HEK293T (cell line): Measurements from ENCODE around the gene STAG1.
"Not testable (repeated sequence)": the region's sequence is repeated elsewhere in the genome, so short reads cannot be mapped to it uniquely, and the experiment has no call there.

ENCODE experiments used
- CTCF ChIA-PET: fragments of 350-600 bp; formaldehyde crosslinking; extraction: SDS; loops from one replicate; lab custom pipeline; 2021; ENCODE audit warnings: antibody characterized with exemption, inconsistent platforms; lab: Yijun Ruan, JAX
- POLR2A ChIA-PET: fragments of 350-600 bp; formaldehyde crosslinking; extraction: SDS; loops from one replicate; lab custom pipeline; 2020; ENCODE audit warnings: antibody characterized with exemption, inconsistent platforms; lab: Yijun Ruan, JAX
- DNase-seq: peaks from one replicate; pipeline ENCODE4 v3.0.0; 2012; ENCODE audit warnings: mixed read lengths; ENCODE audit errors: extremely low spot score
- ARNT ChIP-seq: fragments of 450-650 bp; IDR thresholded peaks from 2 replicates; pipeline ENCODE4 v1.6.1; 2017; ENCODE audit warnings: mild to moderate bottlenecking
- BHLHE40 ChIP-seq: fragments of 450-650 bp; IDR thresholded peaks from 2 replicates; pipeline ENCODE4 v1.6.1; 2016; ENCODE audit warnings: mild to moderate bottlenecking, moderate library complexity, borderline replicate concordance
- CTBP1 ChIP-seq: fragments of 450-650 bp; IDR thresholded peaks from 2 replicates; pipeline ENCODE4 v1.6.1; 2016; ENCODE audit warnings: borderline replicate concordance
- ELF4 ChIP-seq: fragments of 450-650 bp; IDR thresholded peaks from 2 replicates; pipeline ENCODE4 v1.6.1; 2017; ENCODE audit warnings: antibody characterized with exemption
- FOXA1 ChIP-seq: fragments of 450-650 bp; IDR thresholded peaks from 2 replicates; pipeline ENCODE4 v1.6.1; 2016; ENCODE audit warnings: mild to moderate bottlenecking
- FOXK2 ChIP-seq: fragments of 450-650 bp; IDR thresholded peaks from 2 replicates; pipeline ENCODE4 v1.6.1; 2016; ENCODE audit warnings: mild to moderate bottlenecking
- FOXM1 ChIP-seq: fragments of 450-650 bp; IDR thresholded peaks from 2 replicates; pipeline ENCODE4 v1.6.1; 2017; ENCODE audit warnings: mild to moderate bottlenecking, borderline replicate concordance
- HDGF ChIP-seq: fragments of 450-650 bp; IDR thresholded peaks from 2 replicates; pipeline ENCODE4 v1.6.1; 2017; ENCODE audit warnings: antibody characterized with exemption, borderline replicate concordance
- L3MBTL2 ChIP-seq: fragments of 450-650 bp; conservative IDR thresholded peaks from 2 replicates; pipeline ENCODE4 v1.6.1; 2016; ENCODE audit warnings: mild to moderate bottlenecking
- LEF1 ChIP-seq: fragments of 450-650 bp; IDR thresholded peaks from 2 replicates; pipeline ENCODE4 v1.6.1; 2017; ENCODE audit warnings: mild to moderate bottlenecking, borderline replicate concordance
- NFRKB ChIP-seq: fragments of 450-650 bp; IDR thresholded peaks from 2 replicates; pipeline ENCODE4 v1.6.1; 2016; ENCODE audit warnings: mild to moderate bottlenecking, moderate library complexity
- SP1 ChIP-seq: fragments of 450-650 bp; IDR thresholded peaks from 2 replicates; pipeline ENCODE4 v1.6.1; 2017
- SUZ12 ChIP-seq: fragments of 450-650 bp; IDR thresholded peaks from 2 replicates; pipeline ENCODE4 v1.6.1; 2016; ENCODE audit warnings: mild to moderate bottlenecking
- TARDBP ChIP-seq: fragments of 450-650 bp; IDR thresholded peaks from 2 replicates; pipeline ENCODE4 v1.6.1; 2016
- ZNF384 ChIP-seq: fragments of 450-650 bp; IDR thresholded peaks from 2 replicates; pipeline ENCODE4 v1.6.1; 2016
- TF ChIP-seq, protein P1 (sequence below): fragments of 450-650 bp; IDR thresholded peaks from 2 replicates; pipeline ENCODE4 v1.6.1; 2016

The STAG1 gene

GRCh38 chr3:136644212-136644611 is 108.0 kb downstream of the STAG1 start:
- POLR2A ChIA-PET = no interaction called here
- TF ChIP-seq FOXK2 (no peak), FOXA1 (no peak), L3MBTL2 (no peak), ELF4 (no peak), HDGF (no peak), LEF1 (no peak), FOXM1 (no peak), ZNF384 (no peak), TARDBP (no peak), SUZ12 (no peak), NFRKB (no peak), CTBP1 (no peak)
- CTCF ChIA-PET = no interaction called here
- no peak for DNase-seq

DNA sequence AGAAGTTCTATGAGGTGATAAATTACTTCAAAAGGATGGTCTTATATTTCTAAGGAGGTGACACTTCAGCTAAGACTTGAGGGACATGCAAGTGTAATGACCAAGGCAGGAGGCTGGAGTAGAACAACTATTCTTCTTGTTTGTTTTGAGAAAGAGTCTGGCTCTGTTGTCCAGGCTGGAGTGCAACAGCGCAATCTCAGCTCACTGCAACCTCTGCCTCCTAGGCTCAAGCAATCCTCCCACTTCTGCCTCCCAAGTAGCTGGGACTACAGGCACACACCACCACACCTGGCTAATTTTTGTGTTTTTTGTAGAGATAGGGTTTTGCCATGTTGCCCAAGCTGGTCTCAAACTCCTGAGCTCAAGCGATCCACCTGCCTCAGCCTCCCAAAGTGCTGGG is 108.8 kb downstream of the STAG1 start:
- DNase-seq, POLR2A ChIA-PET, CTCF ChIA-PET: not testable (repeated sequence)

GRCh38 chr3:136642711-136643110 is 109.5 kb downstream of the STAG1 start:
- DNase-seq = no peak
- TF ChIP-seq SUZ12 = no peak
- no peak for TF ChIP-seq TARDBP
- TF ChIP-seq, protein P1, sequence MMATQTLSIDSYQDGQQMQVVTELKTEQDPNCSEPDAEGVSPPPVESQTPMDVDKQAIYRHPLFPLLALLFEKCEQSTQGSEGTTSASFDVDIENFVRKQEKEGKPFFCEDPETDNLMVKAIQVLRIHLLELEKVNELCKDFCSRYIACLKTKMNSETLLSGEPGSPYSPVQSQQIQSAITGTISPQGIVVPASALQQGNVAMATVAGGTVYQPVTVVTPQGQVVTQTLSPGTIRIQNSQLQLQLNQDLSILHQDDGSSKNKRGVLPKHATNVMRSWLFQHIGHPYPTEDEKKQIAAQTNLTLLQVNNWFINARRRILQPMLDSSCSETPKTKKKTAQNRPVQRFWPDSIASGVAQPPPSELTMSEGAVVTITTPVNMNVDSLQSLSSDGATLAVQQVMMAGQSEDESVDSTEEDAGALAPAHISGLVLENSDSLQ = no peak
- no peak for TF ChIP-seq FOXM1
- TF ChIP-seq ELF4 = no peak
- CTCF ChIA-PET = no interaction called here
- POLR2A ChIA-PET = no interaction called here

DNA sequence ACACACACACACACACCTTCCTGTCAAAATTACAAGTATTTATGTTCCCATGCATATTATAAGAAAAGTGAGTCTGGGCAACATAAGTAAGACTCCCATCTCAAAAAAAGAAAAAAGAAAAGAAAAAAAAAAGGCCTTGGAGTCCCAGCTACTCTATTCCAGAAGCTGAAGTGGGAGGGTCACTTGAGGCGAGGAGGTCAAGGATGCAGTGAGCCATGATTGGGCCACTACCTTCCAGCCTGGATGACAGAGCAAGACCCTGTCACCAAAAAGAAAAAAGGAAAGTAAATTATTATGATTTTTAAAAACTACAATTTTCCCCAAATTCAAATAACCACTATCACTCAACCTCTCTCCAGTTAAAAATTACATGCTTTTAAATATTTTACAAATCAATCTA is 113.1 kb downstream of the STAG1 start:
- ChIA-PET POLR2A (interaction anchor here (1.2 kb wide), 1 partner anchor 113 kb away, joined by 3 read pairs; the partner anchor contains the start of gene STAG1), CTCF (no interaction called here)
- no peak for TF ChIP-seq LEF1
- TF ChIP-seq ELF4 = no peak
- TF ChIP-seq ZNF384 = no peak
- TF ChIP-seq CTBP1 = no peak
- no peak for TF ChIP-seq BHLHE40
- no peak for TF ChIP-seq NFRKB
- TF ChIP-seq TARDBP = no peak
- no peak for TF ChIP-seq L3MBTL2
- no peak for TF ChIP-seq HDGF
- no peak for TF ChIP-seq FOXA1
- no peak for TF ChIP-seq FOXM1
- TF ChIP-seq, protein P1 = no peak
- TF ChIP-seq SUZ12 = no peak
- TF ChIP-seq SP1 = no peak
- no peak for TF ChIP-seq FOXK2
- no peak for TF ChIP-seq ARNT

DNA sequence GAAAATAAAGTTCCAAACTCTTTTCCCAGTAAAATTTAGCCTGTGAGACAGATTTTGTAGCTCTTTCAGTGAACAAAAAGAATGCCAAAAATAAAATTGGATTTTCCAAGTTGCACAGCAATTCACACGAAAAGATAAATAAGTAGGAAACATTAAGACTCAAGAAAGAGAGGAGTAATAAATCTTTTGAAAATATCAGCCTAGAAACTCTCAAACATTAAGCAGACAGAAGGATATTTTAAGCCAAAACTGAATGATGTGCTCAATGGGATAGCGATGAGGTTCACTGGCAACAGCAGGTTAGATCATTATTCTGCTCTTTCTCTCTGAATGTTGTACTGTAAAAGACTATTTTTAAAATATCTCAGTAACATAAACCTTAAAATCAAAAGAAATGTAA is 115.0 kb downstream of the STAG1 start:
- DNase-seq = no peak
- ChIA-PET POLR2A (no interaction called here), CTCF (interaction anchor here (0.7 kb wide), 1 partner anchor 205 kb away, joined by 5 read pairs; no protein-coding TSS in a partner anchor)
- TF ChIP-seq SP1 (no peak), BHLHE40 (no peak), FOXK2 (no peak), SUZ12 (no peak), L3MBTL2 (no peak), ELF4 (no peak), HDGF (no peak), ARNT (no peak), LEF1 (no peak), FOXA1 (no peak), CTBP1 (no peak), TARDBP (no peak), NFRKB (no peak), FOXM1 (no peak), ZNF384 (no peak)
- TF ChIP-seq, protein P1 = no peak

More for the DNA sequence above, 113.1 kb downstream of the STAG1 start:
- DNase-seq = no peak

GRCh38 chr3:136634821-136635220 is 117.4 kb downstream of the STAG1 start:
- ChIA-PET CTCF (no interaction called here), POLR2A (no interaction called here)
- no peak for TF ChIP-seq BHLHE40
- no peak for TF ChIP-seq LEF1
- TF ChIP-seq, protein P1 = no peak
- no peak for TF ChIP-seq L3MBTL2
- no peak for TF ChIP-seq ARNT
- TF ChIP-seq ELF4 = no peak
- TF ChIP-seq FOXK2 = no peak
- TF ChIP-seq NFRKB = no peak
- TF ChIP-seq CTBP1 = no peak
- TF ChIP-seq HDGF = no peak
- TF ChIP-seq FOXM1 = no peak
- TF ChIP-seq SUZ12 = no peak
- DNase-seq = no peak
